ENCODE data around the gene COL4A1.

DNA sequence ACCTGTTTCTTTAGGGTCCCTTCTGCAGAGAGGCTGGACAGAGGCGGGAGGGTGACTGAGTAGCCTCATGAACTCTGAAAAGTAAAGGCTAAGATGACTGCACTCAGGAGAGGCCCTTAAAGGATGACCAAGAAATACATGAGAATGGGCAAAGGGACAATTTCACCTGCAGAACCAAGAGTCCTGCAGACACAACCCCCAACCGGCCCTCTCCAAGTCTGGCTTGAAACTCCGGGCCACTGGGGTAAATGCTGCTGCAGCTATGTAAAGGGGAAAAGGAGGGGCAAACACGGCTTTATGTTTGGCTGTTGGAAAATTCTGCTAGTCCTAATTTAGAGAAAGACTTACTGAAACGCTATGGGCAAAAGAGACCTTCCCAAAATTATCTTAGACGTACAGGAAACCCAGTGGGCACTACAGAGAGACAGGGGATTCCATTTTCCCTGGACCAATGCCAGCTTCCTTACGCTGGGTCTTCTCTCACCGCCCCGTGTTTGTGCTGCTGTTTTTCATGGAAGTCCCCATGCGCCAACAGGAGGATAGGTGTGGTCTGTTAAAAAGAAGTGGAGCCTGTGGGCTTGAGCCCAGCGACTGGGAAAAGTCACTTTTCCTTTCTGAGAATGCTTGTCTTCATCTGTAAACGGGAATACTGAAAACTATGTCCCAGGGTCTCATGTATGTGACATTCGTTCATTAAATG, 10.7 kb upstream of the COL4A1 start:
- TF ChIP-seq, protein P1, sequence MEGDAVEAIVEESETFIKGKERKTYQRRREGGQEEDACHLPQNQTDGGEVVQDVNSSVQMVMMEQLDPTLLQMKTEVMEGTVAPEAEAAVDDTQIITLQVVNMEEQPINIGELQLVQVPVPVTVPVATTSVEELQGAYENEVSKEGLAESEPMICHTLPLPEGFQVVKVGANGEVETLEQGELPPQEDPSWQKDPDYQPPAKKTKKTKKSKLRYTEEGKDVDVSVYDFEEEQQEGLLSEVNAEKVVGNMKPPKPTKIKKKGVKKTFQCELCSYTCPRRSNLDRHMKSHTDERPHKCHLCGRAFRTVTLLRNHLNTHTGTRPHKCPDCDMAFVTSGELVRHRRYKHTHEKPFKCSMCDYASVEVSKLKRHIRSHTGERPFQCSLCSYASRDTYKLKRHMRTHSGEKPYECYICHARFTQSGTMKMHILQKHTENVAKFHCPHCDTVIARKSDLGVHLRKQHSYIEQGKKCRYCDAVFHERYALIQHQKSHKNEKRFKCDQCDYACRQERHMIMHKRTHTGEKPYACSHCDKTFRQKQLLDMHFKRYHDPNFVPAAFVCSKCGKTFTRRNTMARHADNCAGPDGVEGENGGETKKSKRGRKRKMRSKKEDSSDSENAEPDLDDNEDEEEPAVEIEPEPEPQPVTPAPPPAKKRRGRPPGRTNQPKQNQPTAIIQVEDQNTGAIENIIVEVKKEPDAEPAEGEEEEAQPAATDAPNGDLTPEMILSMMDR (conservative IDR thresholded peaks at IDR 0.05; ENCODE audit: low read length): no peak
- TF ChIP-seq EZH2phosphoT487 (IDR thresholded peaks at IDR 0.05; ENCODE audit: borderline replicate concordance): no peak

Measured in Loucy (cell line).